ENCODE measurements around the gene CHD3. TPM values are rescaled to one million over a fixed set of nuclear protein-coding genes. Genes with fewer than 3 reads are reported as not detected.
A peak's percentile ranks its signal among the peaks of the same experiment; 100 is the strongest.

CHD3 gene
- total and polyA plus RNA-seq, 2 donors (not counting 1 experiment from before 2014, with no cell fraction given): 68.1 to 69.1 TPM

DNA sequence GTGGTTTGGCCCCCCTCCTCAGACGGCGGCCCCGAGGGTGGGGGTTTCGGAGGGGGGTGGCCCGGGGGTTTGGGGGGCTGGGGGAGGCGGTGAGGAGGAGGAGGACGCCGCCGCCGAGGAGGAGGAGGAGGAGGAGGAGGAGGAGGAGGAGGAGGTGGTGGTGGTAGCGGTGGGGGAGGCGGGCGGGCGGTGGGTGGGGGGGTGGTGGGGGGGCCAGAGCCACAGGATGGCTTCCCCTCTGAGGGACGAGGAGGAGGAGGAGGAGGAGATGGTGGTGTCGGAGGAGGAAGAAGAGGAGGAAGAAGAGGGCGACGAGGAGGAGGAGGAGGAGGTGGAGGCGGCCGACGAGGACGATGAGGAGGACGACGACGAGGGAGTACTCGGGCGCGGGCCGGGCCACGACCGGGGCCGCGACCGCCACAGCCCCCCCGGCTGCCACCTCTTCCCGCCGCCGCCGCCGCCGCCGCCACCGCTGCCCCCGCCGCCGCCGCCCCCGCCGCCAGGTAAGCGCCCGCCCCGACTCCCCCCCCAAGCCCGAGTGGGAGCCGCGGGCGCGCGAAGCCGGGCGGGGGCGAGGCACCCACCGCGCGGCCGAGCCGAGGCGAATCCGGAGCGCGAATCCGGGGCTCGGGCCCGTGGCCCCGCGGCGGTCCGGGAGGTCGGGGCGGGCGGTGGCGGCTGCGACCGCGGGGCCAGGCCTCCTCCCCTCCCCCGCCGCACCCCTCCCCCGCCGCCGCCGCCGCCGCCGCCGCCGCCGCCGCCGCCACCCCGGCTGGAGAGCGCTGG is 3.8 kb upstream of the CHD3 start:
- peaks cover 40 to 54% of the 10 kb centered on the region in 2 donors for H3K4me1 ChIP-seq (ENCODE audit: control insufficient read depth in 2 of 2, insufficient read depth in 2 of 2, low read length in 2 of 2)
- peak overlapping the region; percentile 75 for H3K4me3 Mint-ChIP-seq
- intact Hi-C loops (cut with micrococcal nuclease): loop anchor here (10.0 kb wide), 1 partner anchor 140 kb away; no protein-coding TSS in a partner anchor
- H3K27ac Mint-ChIP-seq: peak overlapping the region; percentile 78
- no peaks in the 10 kb centered on the region for H3K9me3 ChIP-seq (ENCODE audit: control extremely low read depth in 1 of 3, control insufficient read depth in 2 of 3, insufficient read depth in 1 of 3, low read length in 2 of 3)
- peak overlapping the region; percentile 43 for H2AFZ ChIP-seq (ENCODE audit: insufficient read depth, low read depth, low read length, poor library complexity, severe bottlenecking)
- H3K27me3 ChIP-seq (replicated peaks in 1 of 4; ENCODE audit: control extremely low read depth in 1 of 4, control insufficient read depth in 3 of 4, insufficient read depth in 4 of 4, low read length in 3 of 4): no peaks in the 10 kb centered on the region
- CTCF ChIA-PET: interaction anchor here (1.0 kb wide), 1 partner anchor 27 kb away, joined by 3 read pairs; the partner anchor contains the start of genes CYB5D1 and NAA38
- peaks cover 3% of the 10 kb centered on the region for H3K4me1 Mint-ChIP-seq
- peaks cover 17% of the 10 kb centered on the region for H3K79me2 ChIP-seq (ENCODE audit: control insufficient read depth, insufficient read depth, low read length)
- ATAC-seq (ENCODE audit: low read depth) (peak; percentile 1), DNase-seq (peak; percentile 64)
- TF ChIP-seq CTCF (IDR thresholded peaks at IDR 0.05) (no peak), EZH2 (IDR thresholded peaks at IDR 0.05; ENCODE audit: borderline replicate concordance, insufficient read depth, low read depth, low read length, poor library complexity, severe bottlenecking) (no peak)
- WGBS (ENCODE audit: insufficient coverage): under 1% methylated on average over 39 of the region's 100 CpGs
- no peaks in the 10 kb centered on the region for H3K9me3 Mint-ChIP-seq (ENCODE audit: insufficient read depth)
- H3K4me3 ChIP-seq (ENCODE audit: control extremely low read depth in 1 of 5, extremely low read depth in 1 of 5, insufficient read depth in 1 of 5, low read depth in 2 of 5, low read length in 4 of 5): peak overlapping the region in 4 of 5 experiments; percentile 65 to 81 (median 76)
- peak overlapping the region; percentile 86 for H3K4me2 ChIP-seq (replicated peaks; ENCODE audit: low read depth, low read length, poor library complexity, severe bottlenecking)
- H4K20me1 ChIP-seq (ENCODE audit: control insufficient read depth, insufficient read depth, low read length, poor library complexity, severe bottlenecking): no peaks in the 10 kb centered on the region
- peak overlapping the region in 1 of 2 donors; percentile 33 for H3K27ac ChIP-seq (ENCODE audit: low read length in 2 of 2)
- H3K36me3 ChIP-seq (replicated peaks in 1 of 2; ENCODE audit: control extremely low read depth in 1 of 2, control insufficient read depth in 1 of 2, extremely low read depth in 1 of 2, insufficient read depth in 2 of 2, low read length in 1 of 2): no peaks in the 10 kb centered on the region
- POLR2A ChIA-PET: interaction anchor here (0.7 to 1.3 kb wide), 3 partner anchors 28 to 51 kb away, joined by 3 to 4 read pairs (median 3); partner anchors contain the start of gene NAA38
- H3K27me3 Mint-ChIP-seq: no peaks in the 10 kb centered on the region
- peak overlapping the region; percentile 68 for H3K9ac ChIP-seq (ENCODE audit: low read length)

All from B cell (primary cell).